KOPT-K1 (cell line): ENCODE results near the gene LTB4R2.
"Not testable (repeated sequence)": the region's sequence is repeated elsewhere in the genome, so short reads cannot be mapped to it uniquely, and the experiment has no call there.

ENCODE experiments used
- H3K27ac ChIP-seq: fragments of 200-600 bp; sonication (generic); 2 replicates; pipeline ENCODE4 v1.5.1; 2016; ENCODE audit warnings: antibody characterized with exemption, mild to moderate bottlenecking, low read depth, low read length; ENCODE audit not compliant: poor library complexity, severe bottlenecking
- H3K36me3 ChIP-seq: fragments of 200-600 bp; sonication (generic); 2 replicates; pipeline ENCODE4 v1.5.1; 2017; ENCODE audit warnings: antibody characterized with exemption, mild to moderate bottlenecking, low read length, moderate library complexity; ENCODE audit not compliant: insufficient read depth
- H3K9me3 ChIP-seq: fragments of 200-600 bp; sonication (generic); 2 replicates; pipeline ENCODE4 v1.5.1; 2017; ENCODE audit warnings: antibody characterized with exemption, low read length, mild to moderate bottlenecking; ENCODE audit not compliant: insufficient read depth, poor library complexity, severe bottlenecking

The LTB4R2 gene

DNA sequence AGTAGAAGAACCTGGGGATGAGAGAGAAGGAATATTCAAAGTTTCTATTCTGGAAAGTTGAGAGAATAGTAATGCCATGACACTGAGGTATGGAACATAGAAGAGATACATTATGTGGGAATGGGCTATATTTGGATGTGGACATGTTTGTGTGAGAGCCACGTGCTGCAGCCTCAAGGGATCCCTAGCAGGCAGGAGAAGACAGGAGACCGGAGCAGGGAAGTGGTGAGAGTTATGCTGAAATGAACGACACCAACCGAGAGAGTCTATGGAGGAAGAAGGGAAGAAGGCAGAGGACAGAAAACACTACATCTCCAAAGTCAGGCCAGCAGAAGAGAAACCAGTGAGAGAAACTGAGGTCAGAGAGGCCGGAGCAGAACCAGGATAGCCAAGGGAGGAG is 39.8 kb downstream of the LTB4R2 start:
- Histone ChIP-seq H3K36me3 (no peaks in the 10 kb centered on the region), H3K27ac (no peak overlapping the region), H3K9me3 (no peaks in the 10 kb centered on the region)

DNA sequence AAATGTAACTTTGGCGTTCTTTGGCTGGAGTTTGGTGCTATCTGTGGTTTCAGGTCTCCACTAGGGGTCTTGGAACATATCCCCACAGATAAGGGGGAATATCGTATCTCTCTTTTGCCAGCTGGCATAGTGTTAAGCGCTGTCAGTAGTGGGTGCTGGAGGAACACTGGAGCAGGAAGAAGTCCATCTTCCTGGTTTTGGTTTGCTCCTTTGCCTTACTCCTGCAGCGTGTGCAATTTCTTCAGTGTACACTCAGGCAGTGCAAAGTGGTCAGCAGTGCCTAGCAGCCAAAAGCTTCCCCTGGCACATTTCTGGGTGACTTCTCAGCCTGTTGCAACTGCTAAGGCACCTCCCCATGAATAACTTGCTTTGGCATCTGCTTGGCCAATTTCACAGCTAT is 41.6 kb downstream of the LTB4R2 start:
- H3K27ac ChIP-seq: no peak overlapping the region
- H3K9me3 ChIP-seq: no peaks in the 10 kb centered on the region
- H3K36me3 ChIP-seq: no peaks in the 10 kb centered on the region

GRCh38 chr14:24353559-24354481 is 43.9 kb downstream of the LTB4R2 start:
- Histone ChIP-seq H3K36me3 (no peaks in the 10 kb centered on the region), H3K27ac (no peak overlapping the region), H3K9me3 (no peaks in the 10 kb centered on the region)

- not testable (repeated sequence) for H3K27ac ChIP-seq, H3K36me3 ChIP-seq, H3K9me3 ChIP-seq
Observed at GRCh38 chr14:24354482-24354825, 44.5 kb downstream of the LTB4R2 start.

DNA sequence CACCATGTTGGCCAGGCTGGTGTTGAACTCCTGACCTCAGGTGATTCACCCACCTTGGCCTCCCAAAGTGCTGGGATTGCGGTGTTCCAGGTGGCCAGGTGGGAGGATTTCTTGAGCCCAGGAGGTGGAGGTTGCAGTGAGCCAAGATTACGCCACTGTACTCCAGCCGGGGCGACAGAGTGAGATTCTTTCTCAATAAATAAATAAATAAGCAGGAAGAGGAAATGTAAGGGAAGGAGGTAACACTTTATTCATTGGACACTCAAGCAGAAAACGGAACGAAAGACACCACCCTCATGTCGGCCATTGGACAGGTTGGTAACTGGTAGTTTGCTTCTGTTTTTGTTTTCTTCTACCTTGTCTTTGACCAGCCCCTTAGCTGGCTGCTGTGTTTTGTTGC is 45.1 kb downstream of the LTB4R2 start:
- no peak overlapping the region for H3K27ac ChIP-seq
- H3K36me3 ChIP-seq: no peaks in the 10 kb centered on the region
- peaks cover 7% of the 10 kb centered on the region for H3K9me3 ChIP-seq

DNA sequence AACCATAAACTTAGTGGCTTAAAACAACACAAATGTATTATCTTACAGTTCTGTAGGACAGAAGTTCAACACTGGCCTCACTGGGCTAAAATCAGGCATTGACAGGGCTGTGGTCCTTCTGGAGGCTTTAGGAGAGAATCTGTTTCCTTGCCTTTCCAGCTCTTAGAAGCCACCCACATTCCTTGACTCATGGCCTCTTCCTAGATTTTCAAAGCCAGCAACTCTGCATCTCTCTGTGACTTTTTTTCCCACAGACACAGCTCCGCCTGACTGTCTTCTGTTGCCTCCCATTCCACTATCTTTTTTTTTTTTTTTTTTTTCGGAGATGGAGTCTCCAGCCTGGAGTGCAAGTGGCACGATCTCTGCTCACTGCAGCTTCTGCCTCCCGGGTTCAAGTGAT is 46.3 kb downstream of the LTB4R2 start:
- Histone ChIP-seq H3K27ac (no peak overlapping the region), H3K9me3 (peaks cover 11% of the 10 kb centered on the region), H3K36me3 (no peaks in the 10 kb centered on the region)

DNA sequence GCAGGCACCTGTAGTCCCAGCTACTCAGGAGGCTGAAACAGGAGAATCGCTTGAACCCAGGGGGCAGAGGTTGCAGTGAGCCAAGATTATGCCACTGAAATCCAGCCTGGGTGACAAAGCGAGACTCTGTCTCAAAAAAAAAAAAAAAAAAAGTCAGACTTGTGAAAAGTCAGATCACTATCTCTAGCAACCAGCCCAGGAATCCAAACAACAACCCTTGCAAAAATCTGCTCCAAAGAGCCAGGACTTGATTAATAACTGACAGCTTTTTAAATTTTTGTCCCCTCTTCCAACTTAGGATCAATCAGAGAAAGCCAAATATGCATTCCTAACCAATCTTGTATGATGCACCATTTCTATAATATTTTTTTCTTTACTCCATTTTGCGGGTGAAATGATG is 50.3 kb downstream of the LTB4R2 start:
- H3K36me3 ChIP-seq: no peaks in the 10 kb centered on the region
- H3K9me3 ChIP-seq: peaks cover 11% of the 10 kb centered on the region

GRCh38 chr14:24361326-24361725 is 51.4 kb downstream of the LTB4R2 start:
- Histone ChIP-seq H3K9me3 (peaks cover 11% of the 10 kb centered on the region), H3K27ac (no peak overlapping the region), H3K36me3 (no peaks in the 10 kb centered on the region)

More for the DNA sequence above, 50.3 kb downstream of the LTB4R2 start:
- no peak overlapping the region for H3K27ac ChIP-seq
